DMS53 treated with DMSO at 0.1 percent for 48 hours (cell line): ENCODE measurements around the gene NDUFAF3.
A peak's percentile ranks its signal among the peaks of the same experiment; 100 is the strongest.

Experiments used
- DNase-seq: peaks from one replicate; lab custom pipeline; 2025; ENCODE audit not compliant: unreplicated experiment; lab: John Stamatoyannopoulos, UW

Gene NDUFAF3

GRCh38 chr3:49017971-49018706, 3.8 kb upstream of the NDUFAF3 start, which contains the start of gene DALRD3:
Gene DALRD3 (minus strand): TSS chr3:49018580. CDS start chr3:49018564, 16 bp downstream.
- no peak for DNase-seq

- no peak for DNase-seq
These were observed 3.3 kb upstream of the NDUFAF3 start for GRCh38 chr3:49018707-49019006.

- no peak for DNase-seq
These were observed 2.0 kb upstream of the NDUFAF3 start for GRCh38 chr3:49019941-49020329.

GRCh38 chr3:49020330-49021212, 1.4 kb upstream of the NDUFAF3 start:
- DNase-seq = no peak

- DNase-seq = peak; percentile 65
These were observed 608 bp upstream of the NDUFAF3 start for GRCh38 chr3:49021213-49021812.

- DNase-seq = no peak
These were observed 809 bp downstream of the NDUFAF3 start for GRCh38 chr3:49022688-49023171.

- no peak for DNase-seq
These were observed 1.9 kb downstream of the NDUFAF3 start for GRCh38 chr3:49023775-49024174.

GRCh38 chr3:49024449-49024848, 2.5 kb downstream of the NDUFAF3 start:
- DNase-seq = no peak

GRCh38 chr3:49025005-49025792, 3.3 kb downstream of the NDUFAF3 start:
- no peak for DNase-seq

- DNase-seq = no peak
These were observed 4.0 kb downstream of the NDUFAF3 start for GRCh38 chr3:49025793-49026520.

GRCh38 chr3:49026536-49026935, 4.6 kb downstream of the NDUFAF3 start:
- DNase-seq = no peak

GRCh38 chr3:49027634-49028033, 5.7 kb downstream of the NDUFAF3 start:
- DNase-seq = no peak

GRCh38 chr3:49028298-49028672, 6.4 kb downstream of the NDUFAF3 start:
- no peak for DNase-seq

GRCh38 chr3:49028673-49029562, 7.0 kb downstream of the NDUFAF3 start, which contains the start of gene IMPDH2:
Gene IMPDH2 (minus strand): TSS chr3:49029398. CDS start chr3:49029350, 48 bp downstream.
- peak; percentile 18 for DNase-seq

GRCh38 chr3:49029563-49029884, 7.6 kb downstream of the NDUFAF3 start:
- no peak for DNase-seq

GRCh38 chr3:49030321-49030720, 8.4 kb downstream of the NDUFAF3 start:
- no peak for DNase-seq

GRCh38 chr3:49032646-49033304, 10.9 kb downstream of the NDUFAF3 start:
- DNase-seq = no peak

GRCh38 chr3:49034650-49035049, 12.7 kb downstream of the NDUFAF3 start:
- DNase-seq = no peak

- DNase-seq = no peak
These were observed 13.4 kb downstream of the NDUFAF3 start for GRCh38 chr3:49035281-49035680.
